Bronchus fibroblast of lung (primary cell): ENCODE data around the gene TCF25. TPM values are rescaled to one million over a fixed set of nuclear protein-coding genes. Genes with fewer than 3 reads are reported as not detected.

ENCODE experiments used
- total RNA-seq: library from RNA; depleted of rRNA; stranded (reverse); fragments of >200 nt; gene quantifications from 2 replicates; pipeline ENCODE4 v1.2.3, GENCODE V29; 2015

Gene TCF25, protein sequence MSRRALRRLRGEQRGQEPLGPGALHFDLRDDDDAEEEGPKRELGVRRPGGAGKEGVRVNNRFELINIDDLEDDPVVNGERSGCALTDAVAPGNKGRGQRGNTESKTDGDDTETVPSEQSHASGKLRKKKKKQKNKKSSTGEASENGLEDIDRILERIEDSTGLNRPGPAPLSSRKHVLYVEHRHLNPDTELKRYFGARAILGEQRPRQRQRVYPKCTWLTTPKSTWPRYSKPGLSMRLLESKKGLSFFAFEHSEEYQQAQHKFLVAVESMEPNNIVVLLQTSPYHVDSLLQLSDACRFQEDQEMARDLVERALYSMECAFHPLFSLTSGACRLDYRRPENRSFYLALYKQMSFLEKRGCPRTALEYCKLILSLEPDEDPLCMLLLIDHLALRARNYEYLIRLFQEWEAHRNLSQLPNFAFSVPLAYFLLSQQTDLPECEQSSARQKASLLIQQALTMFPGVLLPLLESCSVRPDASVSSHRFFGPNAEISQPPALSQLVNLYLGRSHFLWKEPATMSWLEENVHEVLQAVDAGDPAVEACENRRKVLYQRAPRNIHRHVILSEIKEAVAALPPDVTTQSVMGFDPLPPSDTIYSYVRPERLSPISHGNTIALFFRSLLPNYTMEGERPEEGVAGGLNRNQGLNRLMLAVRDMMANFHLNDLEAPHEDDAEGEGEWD
- total RNA-seq, result 111 and 118 TPM in 2 replicates

DNA sequence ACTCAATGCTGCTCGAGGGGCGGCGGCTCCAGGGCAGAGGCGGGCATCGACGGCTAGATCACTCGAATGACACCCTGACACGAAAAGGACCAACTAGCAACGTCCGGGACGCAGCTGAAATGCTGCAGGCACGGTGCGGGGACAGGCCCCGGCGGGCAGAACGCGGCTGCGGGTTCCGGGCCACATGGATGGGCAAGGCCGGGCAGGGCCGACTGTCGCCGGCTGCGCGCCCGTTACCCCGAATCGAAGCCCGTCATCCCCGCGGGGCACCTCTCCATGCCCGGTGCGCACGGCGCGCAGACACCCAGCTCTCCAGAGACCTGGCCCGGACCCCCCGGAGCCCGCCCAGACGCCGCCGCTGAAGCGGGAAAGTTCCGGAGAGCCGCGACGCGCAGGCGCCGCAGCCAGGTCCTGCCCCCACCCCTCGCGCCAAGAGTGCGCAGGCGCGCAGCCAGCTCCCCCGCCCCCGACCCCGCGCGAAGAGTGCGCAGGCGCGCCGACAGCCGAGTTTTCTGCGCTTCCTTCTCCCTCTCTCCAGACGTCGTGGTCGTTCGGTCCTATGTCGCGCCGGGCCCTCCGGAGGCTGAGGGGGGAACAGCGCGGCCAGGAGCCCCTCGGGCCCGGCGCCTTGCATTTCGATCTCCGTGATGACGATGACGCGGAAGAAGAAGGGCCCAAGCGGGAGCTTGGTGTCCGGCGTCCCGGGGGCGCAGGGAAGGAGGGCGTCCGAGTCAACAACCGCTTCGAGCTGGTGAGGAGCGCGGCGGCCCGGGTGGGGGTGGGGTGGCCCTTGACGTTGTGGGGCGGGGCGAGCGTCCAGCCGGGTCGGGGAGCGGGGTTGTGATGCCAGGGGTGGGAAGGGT, at the start of gene TCF25:
Gene TCF25 (plus strand): TSS at position 484 of the 863 bp plus-strand sequence. CDS start 76 bp downstream, at position 560.

DNA sequence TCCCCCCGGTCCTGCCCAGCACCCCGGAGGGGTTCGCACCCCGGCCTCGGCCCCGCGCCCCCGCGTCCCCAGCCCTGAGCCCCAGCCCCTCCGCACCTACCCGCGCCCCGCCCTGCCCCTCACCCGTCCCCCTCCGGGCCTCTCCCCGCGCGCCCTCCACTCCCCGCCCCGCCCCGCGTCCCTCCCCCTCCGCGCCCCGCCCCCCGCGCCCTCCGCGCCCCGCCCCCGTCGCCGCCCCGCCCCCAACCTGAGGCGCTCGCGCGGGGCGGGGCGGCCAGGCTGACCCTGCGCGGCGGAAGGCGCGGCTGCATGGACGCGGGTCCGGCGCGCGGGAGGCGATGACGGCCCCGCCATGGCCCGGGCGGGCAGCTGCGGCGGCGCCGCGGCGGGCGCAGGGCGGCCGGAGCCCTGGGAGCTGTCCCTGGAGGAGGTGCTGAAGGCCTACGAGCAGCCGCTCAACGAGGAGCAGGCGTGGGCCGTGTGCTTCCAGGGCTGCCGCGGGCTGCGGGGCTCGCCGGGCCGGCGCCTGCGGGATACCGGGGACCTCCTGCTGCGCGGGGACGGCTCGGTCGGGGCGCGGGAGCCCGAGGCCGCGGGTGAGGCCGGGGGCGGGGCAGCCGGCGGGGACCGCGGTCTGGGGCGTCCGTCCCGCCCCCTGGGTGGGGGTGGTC, 45.1 kb upstream of the TCF25 start, which contains the start of gene SPIRE2:
Gene SPIRE2 (plus strand): TSS at position 277 of the 671 bp plus-strand sequence. CDS start 76 bp downstream, at position 353.

DNA sequence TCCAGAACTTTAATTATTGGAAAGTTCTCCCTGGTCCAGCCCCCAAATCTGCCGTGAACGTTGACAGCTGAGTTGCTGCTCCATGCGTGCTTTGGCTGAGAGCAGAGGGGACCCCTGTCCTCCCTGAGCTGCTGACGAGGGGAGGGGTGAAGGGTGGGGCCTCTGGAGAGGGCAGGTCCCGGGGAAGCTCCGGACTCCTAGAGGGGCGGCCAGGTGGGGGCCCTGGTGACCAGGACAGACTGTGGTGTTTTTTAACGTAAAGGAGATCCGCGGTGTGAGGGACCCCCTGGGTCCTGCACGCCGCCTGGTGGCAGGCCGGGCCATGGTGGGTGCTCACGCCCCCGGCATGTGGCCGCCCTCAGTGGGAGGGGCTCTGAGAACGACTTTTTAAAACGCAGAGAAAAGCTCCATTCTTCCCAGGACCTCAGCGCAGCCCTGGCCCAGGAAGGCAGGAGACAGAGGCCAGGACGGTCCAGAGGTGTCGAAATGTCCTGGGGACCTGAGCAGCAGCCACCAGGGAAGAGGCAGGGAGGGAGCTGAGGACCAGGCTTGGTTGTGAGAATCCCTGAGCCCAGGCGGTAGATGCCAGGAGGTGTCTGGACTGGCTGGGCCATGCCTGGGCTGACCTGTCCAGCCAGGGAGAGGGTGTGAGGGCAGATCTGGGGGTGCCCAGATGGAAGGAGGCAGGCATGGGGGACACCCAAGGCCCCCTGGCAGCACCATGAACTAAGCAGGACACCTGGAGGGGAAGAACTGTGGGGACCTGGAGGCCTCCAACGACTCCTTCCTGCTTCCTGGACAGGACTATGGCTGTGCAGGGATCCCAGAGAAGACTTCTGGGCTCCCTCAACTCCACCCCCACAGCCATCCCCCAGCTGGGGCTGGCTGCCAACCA, 45.3 kb downstream of the TCF25 start, which contains the start of gene MC1R:
Gene MC1R (plus strand): TSS at position 410 of the 895 bp plus-strand sequence. CDS start 397 bp downstream, at position 807.

DNA sequence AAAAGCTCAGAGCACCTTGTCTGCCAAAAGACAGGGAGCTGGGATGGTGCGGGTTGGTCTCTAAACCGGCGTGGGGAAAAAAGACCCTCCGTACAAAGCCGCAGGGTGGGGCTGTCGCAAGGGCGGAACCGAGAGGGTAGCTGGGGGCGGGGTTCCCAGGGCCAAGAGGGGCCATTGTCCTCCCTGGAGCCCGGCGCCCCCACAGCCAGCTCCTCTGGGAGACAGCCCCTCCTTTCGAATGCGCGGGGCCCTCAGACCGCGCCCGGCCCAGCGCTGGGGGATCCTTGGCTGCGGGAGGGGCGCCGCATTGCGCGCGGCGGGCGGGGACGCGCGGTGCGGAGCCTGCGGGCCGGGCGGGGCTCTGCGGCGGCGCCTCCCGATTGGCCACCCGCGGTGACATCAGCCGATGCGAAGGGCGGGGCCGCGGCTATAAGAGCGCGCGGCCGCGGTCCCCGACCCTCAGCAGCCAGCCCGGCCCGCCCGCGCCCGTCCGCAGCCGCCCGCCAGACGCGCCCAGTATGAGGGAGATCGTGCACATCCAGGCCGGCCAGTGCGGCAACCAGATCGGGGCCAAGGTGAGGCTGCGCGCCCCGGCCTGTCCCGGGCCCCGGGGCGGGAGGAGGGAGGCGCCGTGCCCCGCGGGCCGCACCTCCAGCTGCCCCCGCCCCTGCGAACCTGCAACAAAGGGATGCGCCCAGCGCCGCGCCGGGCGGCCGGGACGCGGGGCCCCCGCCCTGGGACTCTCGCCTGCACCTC, 49.7 kb downstream of the TCF25 start, which contains the start of gene TUBB3:
Gene TUBB3 (plus strand): TSS at position 459 of the 756 bp plus-strand sequence. CDS start 60 bp downstream, at position 519.

Other genes with a start within 250 kb of the TCF25 start
- gene CHMP1A, start 215.9 kb upstream of the TCF25 start, total RNA-seq, result 76.0 and 87.0 TPM in 2 replicates
- gene SPATA33, start 215.8 kb upstream of the TCF25 start, total RNA-seq, result 5.1 and 7.4 TPM in 2 replicates
- gene CDK10, start 186.9 kb upstream of the TCF25 start, total RNA-seq, result 51.0 and 65.1 TPM in 2 replicates
- gene SPATA2L, start 171.9 kb upstream of the TCF25 start, total RNA-seq, result 5.6 and 6.1 TPM in 2 replicates
- gene VPS9D1, start 152.7 kb upstream of the TCF25 start, total RNA-seq, result 8.5 and 9.6 TPM in 2 replicates
- 6.8 and 9.9 TPM in 2 replicates for gene ZNF276, start 152.1 kb upstream of the TCF25 start, total RNA-seq
- gene FANCA, start 56.9 kb upstream of the TCF25 start, total RNA-seq, result 21.4 and 32.6 TPM in 2 replicates
- 0.50 and 1.9 TPM in 2 replicates for gene SPIRE2, start 45.1 kb upstream of the TCF25 start, total RNA-seq
- gene MC1R, start 45.3 kb downstream of the TCF25 start, total RNA-seq, result 2.2 and 3.7 TPM in 2 replicates
- gene TUBB3, start 49.8 kb downstream of the TCF25 start, total RNA-seq, result 733 and 767 TPM in 2 replicates
- 105 and 118 TPM in 2 replicates for gene DEF8, start 75.2 kb downstream of the TCF25 start, total RNA-seq
- 1.8 and 2.2 TPM in 2 replicates for gene DBNDD1, start 145.9 kb downstream of the TCF25 start, total RNA-seq
- not detected in 2 replicates for gene PRDM7, start 203.7 kb downstream of the TCF25 start, total RNA-seq